ENCODE results near the gene ADAMTS4. TPM values are rescaled to one million over a fixed set of nuclear protein-coding genes. Genes with fewer than 3 reads are reported as not detected.
"Not testable (repeated sequence)": the region's sequence is repeated elsewhere in the genome, so short reads cannot be mapped to it uniquely, and the experiment has no call there.

The ADAMTS4 gene
- total RNA-seq, 1 donor from 2014 or later: 109 TPM

DNA sequence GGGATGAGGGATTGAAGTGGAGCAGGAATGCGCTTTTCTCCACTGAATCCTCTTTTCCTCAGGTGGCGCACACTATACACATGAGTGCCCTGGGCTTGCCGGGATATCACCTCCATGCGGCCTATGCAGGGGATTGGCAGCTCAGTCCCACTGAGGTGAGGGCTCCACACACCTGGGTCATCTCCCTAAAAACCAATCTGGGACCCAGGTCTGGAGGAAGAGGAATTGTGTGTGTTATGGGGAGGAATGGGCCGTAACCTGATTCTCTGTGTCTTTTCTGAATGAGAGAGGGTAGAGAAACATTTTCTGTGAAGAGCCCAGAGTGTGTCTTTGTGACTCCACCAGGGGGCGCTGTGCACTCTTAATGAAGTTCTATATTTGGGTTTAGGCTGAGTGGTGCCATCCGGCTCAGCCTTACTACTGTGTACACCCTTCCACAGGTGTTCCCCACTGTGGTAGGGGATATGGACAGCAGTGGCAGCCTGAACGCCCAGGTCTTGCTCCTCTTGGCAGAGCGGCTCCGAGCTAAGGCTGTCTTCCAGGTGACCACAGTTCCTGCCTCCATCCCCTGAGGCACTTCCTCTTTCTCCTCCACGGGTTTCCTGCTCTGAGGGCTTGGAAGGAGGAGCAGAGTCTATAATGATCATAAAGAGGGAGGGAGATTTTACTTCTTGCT, 28.5 kb upstream of the ADAMTS4 start:
- intact Hi-C loops (cut with DNase I): loop anchor here (1.0 to 5.0 kb wide), 3 partner anchors 87 to 155 kb away; partner anchors contain the start of genes CFAP126 and SDHC
- DNase-seq (ENCODE audit: low spot score in 2 of 2): peak in 1 of 2 donors; percentile 89
- Histone ChIP-seq H3K4me3 (peak overlapping the region in 1 of 2 donors; percentile 94), H3K36me3 (peaks cover 12 to 28% of the 10 kb centered on the region in 2 donors), H3K27me3 (no peaks in the 10 kb centered on the region), H3K4me1 (peaks cover 7 to 16% of the 10 kb centered on the region in 2 donors), H3K9me3 (no peaks in the 10 kb centered on the region), H3K27ac (peak overlapping the region in 1 of 2 donors; percentile 60)
- TF ChIP-seq, protein P1, sequence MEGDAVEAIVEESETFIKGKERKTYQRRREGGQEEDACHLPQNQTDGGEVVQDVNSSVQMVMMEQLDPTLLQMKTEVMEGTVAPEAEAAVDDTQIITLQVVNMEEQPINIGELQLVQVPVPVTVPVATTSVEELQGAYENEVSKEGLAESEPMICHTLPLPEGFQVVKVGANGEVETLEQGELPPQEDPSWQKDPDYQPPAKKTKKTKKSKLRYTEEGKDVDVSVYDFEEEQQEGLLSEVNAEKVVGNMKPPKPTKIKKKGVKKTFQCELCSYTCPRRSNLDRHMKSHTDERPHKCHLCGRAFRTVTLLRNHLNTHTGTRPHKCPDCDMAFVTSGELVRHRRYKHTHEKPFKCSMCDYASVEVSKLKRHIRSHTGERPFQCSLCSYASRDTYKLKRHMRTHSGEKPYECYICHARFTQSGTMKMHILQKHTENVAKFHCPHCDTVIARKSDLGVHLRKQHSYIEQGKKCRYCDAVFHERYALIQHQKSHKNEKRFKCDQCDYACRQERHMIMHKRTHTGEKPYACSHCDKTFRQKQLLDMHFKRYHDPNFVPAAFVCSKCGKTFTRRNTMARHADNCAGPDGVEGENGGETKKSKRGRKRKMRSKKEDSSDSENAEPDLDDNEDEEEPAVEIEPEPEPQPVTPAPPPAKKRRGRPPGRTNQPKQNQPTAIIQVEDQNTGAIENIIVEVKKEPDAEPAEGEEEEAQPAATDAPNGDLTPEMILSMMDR (IDR thresholded peaks at IDR 0.05): peak; percentile 74 to 85 (median 77)

- DNase-seq (ENCODE audit: low spot score in 2 of 2): no peak
- intact Hi-C loops (cut with DNase I): loop anchor here (1.0 to 5.0 kb wide), 4 partner anchors 24 to 156 kb away; partner anchors contain the start of genes CFAP126, NDUFS2 and SDHC
- TF ChIP-seq, protein P1 (IDR thresholded peaks at IDR 0.05): no peak
- peaks cover 7 to 16% of the 10 kb centered on the region in 2 donors for H3K4me1 ChIP-seq
- H3K9me3 ChIP-seq: no peaks in the 10 kb centered on the region
- no peaks in the 10 kb centered on the region for H3K27me3 ChIP-seq
- peaks cover 12 to 28% of the 10 kb centered on the region in 2 donors for H3K36me3 ChIP-seq
- H3K27ac ChIP-seq: peak overlapping the region in 1 of 2 donors; percentile 51
- peak overlapping the region; percentile 84 to 94 for H3K4me3 ChIP-seq
Observed at GRCh38 chr1:161226759-161227158, 27.9 kb upstream of the ADAMTS4 start.

DNA sequence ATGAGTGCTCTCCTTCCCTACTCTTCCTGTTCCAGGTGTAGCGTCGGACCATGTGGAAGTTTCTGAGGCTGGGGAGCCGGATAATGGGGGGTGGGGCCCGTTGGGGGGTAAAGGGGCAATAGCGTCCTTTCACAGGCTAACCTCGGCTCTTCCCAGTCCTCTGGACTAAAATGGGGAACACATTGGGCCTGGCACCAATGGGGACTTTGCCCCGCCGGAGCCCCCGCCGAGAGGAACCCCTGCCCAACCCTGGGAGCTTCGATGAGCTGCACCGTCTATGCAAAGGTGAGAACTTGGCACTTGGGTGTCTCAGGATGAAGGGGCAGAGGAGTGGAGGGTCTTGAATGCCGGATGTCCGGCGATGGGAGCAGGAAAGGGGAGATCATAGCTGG, 27.5 kb upstream of the ADAMTS4 start:
- no peak for DNase-seq (ENCODE audit: low spot score in 2 of 2)
- Histone ChIP-seq H3K27ac (peak overlapping the region; percentile 51 to 65), H3K9me3 (no peaks in the 10 kb centered on the region), H3K27me3 (no peaks in the 10 kb centered on the region), H3K4me1 (peaks cover 7 to 16% of the 10 kb centered on the region in 2 donors), H3K4me3 (peak overlapping the region; percentile 84 to 94), H3K36me3 (peaks cover 12 to 28% of the 10 kb centered on the region in 2 donors)
- TF ChIP-seq, protein P1 (IDR thresholded peaks at IDR 0.05): no peak
- intact Hi-C loops (cut with DNase I): loop anchor here (1.0 to 5.0 kb wide), 3 partner anchors 24 to 141 kb away; partner anchors contain the start of genes CFAP126, NDUFS2 and SDHC

DNA sequence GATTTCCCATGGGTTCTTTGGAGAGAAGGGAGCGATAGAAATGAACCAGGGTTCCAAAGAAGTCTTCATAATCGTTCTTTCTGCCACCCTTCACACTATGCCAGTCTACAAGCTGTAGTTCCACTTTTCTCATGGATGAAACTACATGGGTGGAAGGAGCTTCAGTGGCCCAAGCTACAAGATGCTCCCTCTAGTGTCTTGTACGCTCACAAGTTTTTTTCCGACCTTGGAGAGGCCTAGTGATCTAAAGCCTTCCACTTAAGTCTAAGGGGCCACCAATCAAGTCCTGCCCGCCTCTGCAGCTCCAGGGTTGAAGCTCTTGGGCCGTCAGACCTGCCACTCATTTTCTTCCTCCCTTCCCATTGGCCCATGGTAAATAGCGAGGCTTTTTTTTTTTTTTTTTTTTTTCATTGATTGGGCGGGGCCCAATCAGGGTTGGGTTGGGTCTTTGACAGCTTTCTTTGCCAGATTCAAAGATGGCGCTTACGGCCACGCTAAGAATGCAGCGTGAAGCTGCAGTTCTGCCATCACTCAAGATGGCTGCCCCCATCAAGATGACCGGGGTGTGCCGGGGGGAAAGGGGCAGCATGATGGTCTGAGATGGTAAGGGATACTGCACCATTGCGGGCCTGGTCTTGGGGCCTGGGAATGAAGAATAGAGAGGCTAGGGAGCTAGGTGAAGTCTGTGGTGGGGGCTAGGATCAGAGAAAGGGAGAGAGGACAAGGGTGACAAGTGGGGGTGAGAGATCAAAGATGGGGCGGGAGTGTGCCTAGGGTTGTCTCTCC, 26.9 kb upstream of the ADAMTS4 start, which contains the start of gene TOMM40L:
TSS of gene TOMM40L (plus strand) at position 527 of the 786 bp plus-strand sequence. CDS start 430 bp downstream, outside the sequence.
- Histone ChIP-seq H3K27ac (peak within 1 kb of the TSS; percentile 51 to 65), H3K27me3 (no peaks in the 10 kb centered on the region), H3K4me1 (peaks cover 7 to 16% of the 10 kb centered on the region in 2 donors), H3K4me3 (peak within 1 kb of the TSS; percentile 84 to 94), H3K36me3 (peaks cover 12 to 28% of the 10 kb centered on the region in 2 donors), H3K9me3 (no peaks in the 10 kb centered on the region)
- DNase-seq (ENCODE audit: low spot score in 2 of 2): peak; percentile 79 to 96
- TF ChIP-seq, protein P1 (IDR thresholded peaks at IDR 0.05): peak in 2 of 3 experiments; percentile 27 to 36
- intact Hi-C loops (cut with DNase I): loop anchor here (1.0 to 5.0 kb wide), 3 partner anchors 23 to 142 kb away; partner anchors contain the start of genes CFAP126, NDUFS2 and SDHC

DNA sequence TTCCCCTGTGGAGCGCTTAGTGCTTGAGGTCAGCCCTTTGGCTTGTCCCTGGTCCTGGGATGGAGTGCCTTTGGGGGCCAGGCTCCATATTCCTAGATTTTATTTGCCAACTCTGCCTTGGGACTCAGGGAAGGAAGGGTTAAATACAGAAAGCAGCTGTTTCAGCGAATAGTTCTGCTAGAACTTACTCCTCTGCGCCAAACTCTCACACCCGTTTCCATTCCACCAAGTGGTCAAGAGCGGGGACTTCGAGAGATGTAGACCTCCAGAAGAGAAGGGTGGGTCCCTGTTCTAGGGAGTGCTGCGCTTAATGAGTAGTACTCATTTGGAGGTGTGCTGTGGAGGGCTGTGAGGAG, 26.3 kb upstream of the ADAMTS4 start:
- TF ChIP-seq, protein P1 (IDR thresholded peaks at IDR 0.05): no peak
- intact Hi-C loops (cut with DNase I): loop anchor here (5.0 kb wide), 1 partner anchor 142 kb away; the partner anchor contains the start of gene CFAP126
- H3K4me1 ChIP-seq: peaks cover 7 to 16% of the 10 kb centered on the region in 2 donors
- no peaks in the 10 kb centered on the region for H3K27me3 ChIP-seq
- no peaks in the 10 kb centered on the region for H3K9me3 ChIP-seq
- H3K36me3 ChIP-seq: peaks cover 12 to 23% of the 10 kb centered on the region in 2 donors
- DNase-seq (ENCODE audit: low spot score in 2 of 2): no peak
- peak overlapping the region; percentile 33 to 38 for H3K27ac ChIP-seq
- peak overlapping the region in 1 of 2 donors; percentile 94 for H3K4me3 ChIP-seq

DNA sequence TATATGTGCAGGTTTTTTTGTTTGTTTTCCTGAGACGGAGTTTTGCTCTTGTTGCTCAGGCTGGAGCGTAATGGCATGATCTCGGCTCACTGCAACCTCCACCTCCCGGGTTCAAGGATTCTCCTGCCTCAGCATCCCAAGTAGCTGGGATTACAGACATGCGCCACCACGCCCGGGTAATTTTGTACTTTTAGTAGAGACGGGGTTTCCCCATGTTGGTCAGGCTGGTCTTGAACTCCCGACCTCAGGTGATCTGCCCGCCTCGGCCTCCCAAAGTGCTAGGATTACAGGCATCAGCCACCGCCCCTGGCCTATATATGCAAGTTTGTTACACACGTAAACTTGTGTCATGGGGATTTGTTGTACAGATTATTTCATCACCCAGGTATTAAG, 25.8 kb upstream of the ADAMTS4 start:
- H3K4me3 ChIP-seq; H3K27me3 ChIP-seq; H3K9me3 ChIP-seq; DNase-seq (ENCODE audit: low spot score in 2 of 2); H3K27ac ChIP-seq: not testable (repeated sequence)
- H3K4me1 ChIP-seq: peaks cover 7 to 16% of the 10 kb centered on the region in 2 donors
- peaks cover 11 to 19% of the 10 kb centered on the region in 2 donors for H3K36me3 ChIP-seq
- intact Hi-C loops (cut with DNase I): loop anchor here (5.0 kb wide), 1 partner anchor 143 kb away; the partner anchor contains the start of gene CFAP126

Data from ascending aorta (tissue), 2 donors.